GM10248 (cell line): ENCODE measurements around the gene TESPA1.

Experiments used
- CTCF ChIA-PET: fragments of 300-600 bp; sonication (Branson Sonifier 250); formaldehyde crosslinking; extraction: SDS; loops from one replicate; lab custom pipeline; 2021; ENCODE audit warnings: antibody characterized with exemption; lab: Yijun Ruan, JAX
- POLR2A ChIA-PET: fragments of 350-650 bp; sonication (Branson Sonifier 250); formaldehyde crosslinking; extraction: SDS; loops from one replicate; lab custom pipeline; 2020; ENCODE audit warnings: antibody characterized with exemption; lab: Yijun Ruan, JAX
- DNase-seq: peaks from one replicate; pipeline ENCODE4 v3.0.0; 2012; ENCODE audit errors: extremely low spot score
- TF ChIP-seq, protein P1 (sequence below): IDR thresholded peaks from 2 replicates; pipeline ENCODE4 v1.5.1; 2012; ENCODE audit warnings: mild to moderate bottlenecking, low read depth; ENCODE audit errors: extremely low read depth, missing control alignments, control extremely low read depth

The TESPA1 gene

DNA sequence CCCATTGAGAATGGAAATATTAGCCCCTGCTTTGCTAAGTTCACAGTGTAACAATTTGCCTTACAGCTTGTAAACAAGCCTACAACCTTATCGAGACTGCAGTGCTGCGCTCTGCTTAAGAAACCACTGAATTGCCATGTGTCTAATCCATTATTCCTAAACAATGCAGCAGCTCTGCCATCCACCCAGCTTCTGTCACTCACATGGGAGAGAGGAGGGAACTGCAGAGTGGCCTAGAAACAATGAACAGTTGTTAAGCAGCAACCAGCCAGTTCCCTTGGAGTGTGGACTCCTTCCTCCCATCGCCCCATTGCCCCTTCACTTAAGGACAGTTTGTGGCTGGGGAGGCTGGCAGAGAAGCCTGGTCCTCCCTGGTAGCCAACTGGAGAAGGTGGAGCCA is 42.9 kb downstream of the TESPA1 start:
- DNase-seq, result no peak
- ChIA-PET POLR2A (no interaction called here), CTCF (interaction anchor here (2.0 kb wide), 1 partner anchor 16 kb away, joined by 4 read pairs; no protein-coding TSS in a partner anchor)
- TF ChIP-seq, protein P1, sequence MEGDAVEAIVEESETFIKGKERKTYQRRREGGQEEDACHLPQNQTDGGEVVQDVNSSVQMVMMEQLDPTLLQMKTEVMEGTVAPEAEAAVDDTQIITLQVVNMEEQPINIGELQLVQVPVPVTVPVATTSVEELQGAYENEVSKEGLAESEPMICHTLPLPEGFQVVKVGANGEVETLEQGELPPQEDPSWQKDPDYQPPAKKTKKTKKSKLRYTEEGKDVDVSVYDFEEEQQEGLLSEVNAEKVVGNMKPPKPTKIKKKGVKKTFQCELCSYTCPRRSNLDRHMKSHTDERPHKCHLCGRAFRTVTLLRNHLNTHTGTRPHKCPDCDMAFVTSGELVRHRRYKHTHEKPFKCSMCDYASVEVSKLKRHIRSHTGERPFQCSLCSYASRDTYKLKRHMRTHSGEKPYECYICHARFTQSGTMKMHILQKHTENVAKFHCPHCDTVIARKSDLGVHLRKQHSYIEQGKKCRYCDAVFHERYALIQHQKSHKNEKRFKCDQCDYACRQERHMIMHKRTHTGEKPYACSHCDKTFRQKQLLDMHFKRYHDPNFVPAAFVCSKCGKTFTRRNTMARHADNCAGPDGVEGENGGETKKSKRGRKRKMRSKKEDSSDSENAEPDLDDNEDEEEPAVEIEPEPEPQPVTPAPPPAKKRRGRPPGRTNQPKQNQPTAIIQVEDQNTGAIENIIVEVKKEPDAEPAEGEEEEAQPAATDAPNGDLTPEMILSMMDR, result no peak

DNA sequence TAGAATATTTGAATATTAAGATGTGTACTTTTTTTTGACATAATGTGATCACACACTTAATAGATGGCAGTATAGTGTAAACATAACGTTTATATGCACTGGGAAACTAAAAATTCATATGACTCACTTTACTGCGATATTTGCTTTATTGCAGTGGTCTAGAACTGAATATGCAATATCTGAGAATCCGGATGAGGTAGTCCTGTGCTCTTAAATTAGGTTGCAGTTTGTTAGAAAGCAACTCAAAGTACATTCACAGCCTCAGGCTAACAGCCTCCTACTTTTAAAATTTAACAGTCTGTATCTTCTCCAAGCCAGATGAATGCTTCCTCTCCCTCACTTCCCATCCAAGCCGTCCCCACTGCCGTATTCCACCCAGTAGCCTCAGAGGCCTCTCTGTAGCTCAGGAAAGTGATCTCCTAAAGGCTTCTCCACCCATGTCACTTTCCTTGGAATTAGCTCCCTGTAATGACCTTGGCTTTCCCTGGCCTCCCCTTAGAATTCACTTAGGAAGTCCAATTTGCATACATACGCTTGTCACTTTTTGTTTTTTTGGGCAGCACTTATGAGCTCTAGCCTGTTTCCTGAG is 43.7 kb downstream of the TESPA1 start:
- no peak for DNase-seq
- CTCF ChIA-PET, result interaction anchor here (0.7 to 2.0 kb wide), 3 partner anchors 9 to 132 kb away, joined by 3 to 4 read pairs (median 3); no protein-coding TSS in a partner anchor
- POLR2A ChIA-PET, result no interaction called here
- TF ChIP-seq, protein P1, result no peak

DNA sequence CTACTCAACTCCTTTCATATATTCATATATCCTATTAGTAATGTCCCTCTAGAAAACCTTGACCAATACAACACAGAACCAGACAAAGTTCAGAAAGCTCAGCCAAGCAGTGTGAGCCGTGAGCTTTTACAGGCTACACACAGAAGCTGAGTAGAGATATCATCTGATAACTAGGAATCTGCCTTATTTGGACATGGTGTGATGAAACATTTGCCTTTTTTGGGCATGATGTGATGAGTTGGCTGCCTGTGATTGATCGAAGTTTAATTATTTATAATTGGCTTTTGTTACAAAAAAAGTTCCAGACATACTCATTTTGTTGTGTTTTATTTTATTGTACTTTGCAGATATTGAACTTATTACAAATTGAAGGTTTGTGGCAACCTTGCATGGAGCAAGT is 46.6 kb downstream of the TESPA1 start:
- TF ChIP-seq, protein P1, result no peak
- POLR2A ChIA-PET, result no interaction called here

DNA sequence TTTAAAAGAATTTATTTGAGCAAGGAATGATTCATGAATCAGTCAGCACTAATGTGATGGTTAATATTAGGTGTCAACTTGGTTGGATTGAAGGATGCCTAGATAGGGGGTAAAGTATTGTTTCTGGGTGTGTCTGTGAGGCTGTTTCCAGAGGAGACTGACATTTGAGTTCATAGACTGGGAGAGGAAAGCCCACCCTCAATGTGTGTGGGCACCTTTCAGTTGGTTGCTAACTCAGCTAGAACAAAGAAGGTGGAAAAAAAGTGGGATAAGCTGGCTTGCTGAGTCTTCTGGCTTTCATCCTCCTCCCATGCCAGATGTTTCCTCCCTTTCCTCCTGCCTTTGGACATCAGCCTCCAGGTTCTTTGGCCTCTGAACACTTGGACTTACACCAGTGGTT is 47.2 kb downstream of the TESPA1 start:
- ChIA-PET CTCF (no interaction called here), POLR2A (no interaction called here)
- DNase-seq, result no peak
- TF ChIP-seq, protein P1, result no peak

More for the DNA sequence above, 46.6 kb downstream of the TESPA1 start:
- CTCF ChIA-PET, result no interaction called here
- no peak for DNase-seq

DNA sequence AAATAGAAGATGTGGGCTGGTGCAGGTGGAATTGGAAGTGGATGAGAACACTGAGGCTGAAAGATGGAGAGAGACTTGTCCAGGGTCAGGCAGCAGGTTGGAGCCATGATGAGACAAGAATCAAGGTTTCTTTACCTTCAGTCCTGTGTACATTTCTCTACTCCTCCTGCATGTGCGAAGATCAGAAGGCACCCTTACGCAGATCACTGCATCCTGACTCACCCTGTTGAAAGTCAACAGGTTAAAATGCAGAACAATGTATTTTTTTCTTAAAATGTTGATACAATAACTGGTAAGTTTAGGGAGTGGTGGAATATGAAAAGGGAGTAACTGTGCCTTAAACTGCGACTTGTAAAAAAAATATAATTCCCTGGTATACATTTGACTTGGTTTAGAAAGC is 47.8 kb downstream of the TESPA1 start:
- ChIA-PET POLR2A (no interaction called here), CTCF (interaction anchor here (1.4 kb wide), 1 partner anchor 41 kb away, joined by 3 read pairs; no protein-coding TSS in a partner anchor)
- TF ChIP-seq, protein P1, result no peak
- DNase-seq, result no peak

DNA sequence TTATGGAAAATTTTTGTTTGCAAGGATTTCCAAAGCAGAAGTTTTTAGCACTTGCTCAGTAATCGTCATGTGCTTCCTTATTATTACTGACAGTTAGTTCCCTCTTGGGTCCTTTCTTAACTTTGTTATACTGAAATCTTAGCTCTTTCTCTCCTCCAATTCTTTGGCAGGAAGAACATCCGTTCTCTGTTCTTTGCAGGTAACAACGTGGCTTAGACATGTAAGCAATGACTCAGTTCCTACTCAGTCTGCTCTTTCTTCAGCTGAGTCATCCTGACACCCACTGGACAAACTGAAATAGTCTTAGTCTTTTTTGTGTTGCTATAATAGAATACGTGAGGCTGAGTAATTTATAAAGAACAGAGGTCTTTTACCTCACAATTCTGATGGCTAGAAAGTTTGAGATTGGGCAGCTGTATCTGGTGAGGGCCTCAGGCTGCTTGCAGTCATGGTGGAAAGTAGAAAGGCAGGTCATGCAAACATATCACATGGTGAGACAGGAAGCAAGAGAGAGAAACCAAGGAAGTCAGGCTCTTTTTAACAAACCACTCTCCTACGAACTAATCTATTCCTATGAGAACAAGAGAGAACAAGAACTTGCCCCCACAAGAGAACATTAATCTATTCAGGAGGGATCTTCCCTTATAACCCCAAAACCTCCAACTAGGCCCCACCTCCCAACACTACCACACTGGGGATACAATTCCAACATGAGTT is 49.2 kb downstream of the TESPA1 start:
- ChIA-PET POLR2A (no interaction called here), CTCF (interaction anchor here (1.4 to 3.0 kb wide), 5 partner anchors 9 to 81 kb away, joined by 3 to 9 read pairs (median 6); partner anchors contain the start of gene MUCL1)
- DNase-seq, result peak; percentile 76
- TF ChIP-seq, protein P1, result peak; percentile 19
